Fibroblast of skin of right quadriceps (primary cell): ENCODE results near the gene TAAR1.
"Not testable (repeated sequence)": the region's sequence is repeated elsewhere in the genome, so short reads cannot be mapped to it uniquely, and the experiment has no call there.

ENCODE experiments used
- DNase-seq: peaks from one replicate; pipeline ENCODE4 v3.0.0-alpha.2; 2013

TAAR1 gene, protein sequence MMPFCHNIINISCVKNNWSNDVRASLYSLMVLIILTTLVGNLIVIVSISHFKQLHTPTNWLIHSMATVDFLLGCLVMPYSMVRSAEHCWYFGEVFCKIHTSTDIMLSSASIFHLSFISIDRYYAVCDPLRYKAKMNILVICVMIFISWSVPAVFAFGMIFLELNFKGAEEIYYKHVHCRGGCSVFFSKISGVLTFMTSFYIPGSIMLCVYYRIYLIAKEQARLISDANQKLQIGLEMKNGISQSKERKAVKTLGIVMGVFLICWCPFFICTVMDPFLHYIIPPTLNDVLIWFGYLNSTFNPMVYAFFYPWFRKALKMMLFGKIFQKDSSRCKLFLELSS

GRCh38 chr6:132659082-132659481, at the start of gene TAAR1:
TSS of gene TAAR1 (minus strand) at chr6:132659182. CDS start at chr6:132646003, 13,179 bp downstream.
- no peak for DNase-seq

DNA sequence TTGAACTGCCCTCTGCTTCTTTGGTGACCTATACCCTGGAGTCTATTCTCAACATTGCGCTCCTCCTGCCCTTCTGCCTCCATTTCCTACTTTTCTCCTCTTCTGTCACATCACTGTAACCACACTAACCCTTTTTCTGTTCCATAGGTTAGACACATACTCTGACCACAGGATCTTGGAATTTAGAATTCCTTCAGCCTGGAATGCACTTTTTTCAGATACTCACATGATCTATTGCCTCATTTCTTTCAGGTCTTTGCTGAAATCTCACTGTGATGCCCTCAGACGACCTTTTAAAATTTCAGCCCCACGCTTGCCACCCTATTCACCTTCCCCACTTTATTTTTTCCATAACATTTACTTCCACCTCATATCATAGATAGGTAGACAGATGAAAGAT, 49.8 kb upstream of the TAAR1 start:
- DNase-seq, result no peak

- DNase-seq, result no peak
These were observed 49.0 kb upstream of the TAAR1 start for GRCh38 chr6:132708002-132708401.

- DNase-seq, result not testable (repeated sequence)
These were observed 47.8 kb upstream of the TAAR1 start for GRCh38 chr6:132706756-132707155.

DNA sequence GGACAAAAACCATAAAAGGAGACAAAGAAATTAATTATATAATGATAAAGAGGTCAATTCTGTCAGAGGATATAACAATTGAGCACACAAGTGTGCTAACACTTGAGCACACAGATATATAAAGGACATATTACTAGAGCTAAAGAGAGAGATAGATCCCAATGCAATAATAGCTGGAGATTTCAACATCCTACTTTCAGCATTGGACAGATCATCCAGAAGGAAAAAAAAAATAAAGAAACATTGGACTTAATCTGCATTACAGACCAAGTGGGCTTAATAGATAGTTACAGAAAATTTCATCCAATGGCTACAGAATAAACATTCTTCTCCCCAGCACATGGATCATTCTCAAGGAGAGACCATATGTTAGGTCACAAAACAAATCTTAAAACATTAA, 45.0 kb upstream of the TAAR1 start:
- no peak for DNase-seq

- no peak for DNase-seq
These were observed 39.6 kb upstream of the TAAR1 start for GRCh38 chr6:132698608-132699007.

GRCh38 chr6:132695773-132696172, 36.8 kb upstream of the TAAR1 start:
- no peak for DNase-seq

GRCh38 chr6:132693478-132693877, 34.5 kb upstream of the TAAR1 start:
- no peak for DNase-seq

DNA sequence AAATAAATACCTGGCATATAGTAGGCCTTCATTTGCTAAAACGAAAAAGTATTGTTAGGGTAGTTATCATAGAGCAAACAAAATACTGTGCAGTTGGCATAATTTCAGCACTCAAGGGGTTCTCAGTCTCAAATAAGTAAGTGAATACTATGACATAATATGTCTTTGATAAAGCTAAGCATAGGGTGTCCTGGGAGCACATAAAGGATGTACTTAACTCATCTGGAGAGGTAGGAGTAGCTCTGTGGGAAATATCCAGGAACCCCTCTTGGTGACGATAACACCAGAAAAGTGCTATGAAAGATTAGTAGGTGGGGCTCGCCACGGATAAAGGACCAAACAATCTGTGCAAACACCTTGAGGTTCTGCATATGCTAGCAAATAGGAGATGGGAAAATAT, 31.7 kb upstream of the TAAR1 start:
- DNase-seq, result no peak

- DNase-seq, result no peak
These were observed 28.3 kb upstream of the TAAR1 start for GRCh38 chr6:132687306-132687705.

DNA sequence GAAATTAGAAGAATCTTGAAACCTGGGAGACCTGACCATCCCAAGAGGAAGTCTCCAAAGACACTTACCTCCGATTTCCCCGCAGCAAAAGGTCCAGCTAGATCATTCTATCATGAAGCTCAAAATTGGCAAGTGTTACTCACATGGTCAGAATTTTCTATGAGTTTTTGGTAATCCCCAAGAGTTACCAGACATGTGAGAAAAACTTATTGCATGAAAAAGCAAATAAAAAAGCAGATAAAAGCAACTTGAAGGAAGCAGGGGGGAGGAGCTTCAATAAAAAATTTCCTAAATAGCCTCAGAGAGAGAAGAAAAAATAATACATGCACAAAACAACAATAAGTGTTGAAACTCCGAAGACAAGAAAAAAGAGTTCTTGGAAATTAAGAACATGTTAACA, 27.5 kb upstream of the TAAR1 start:
- DNase-seq, result no peak

DNA sequence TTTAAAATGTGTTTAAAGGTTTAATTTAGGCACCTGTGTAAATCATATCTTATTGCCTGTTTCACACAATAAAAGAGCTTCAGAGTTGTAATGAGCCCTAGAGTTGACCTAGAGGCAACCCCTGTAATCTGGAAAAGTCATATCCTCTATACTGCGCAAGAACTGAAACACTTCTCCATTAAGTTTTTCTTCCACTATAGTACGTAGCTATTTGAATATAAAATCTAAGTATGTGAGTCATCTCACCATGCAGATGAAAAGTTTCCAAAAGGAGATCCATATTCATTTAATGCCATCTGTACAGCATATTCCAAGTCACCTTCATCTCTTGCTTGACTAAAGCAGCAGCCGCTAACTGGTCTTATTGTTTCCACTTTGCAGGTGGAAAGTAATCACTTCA, 26.0 kb upstream of the TAAR1 start:
- no peak for DNase-seq

DNA sequence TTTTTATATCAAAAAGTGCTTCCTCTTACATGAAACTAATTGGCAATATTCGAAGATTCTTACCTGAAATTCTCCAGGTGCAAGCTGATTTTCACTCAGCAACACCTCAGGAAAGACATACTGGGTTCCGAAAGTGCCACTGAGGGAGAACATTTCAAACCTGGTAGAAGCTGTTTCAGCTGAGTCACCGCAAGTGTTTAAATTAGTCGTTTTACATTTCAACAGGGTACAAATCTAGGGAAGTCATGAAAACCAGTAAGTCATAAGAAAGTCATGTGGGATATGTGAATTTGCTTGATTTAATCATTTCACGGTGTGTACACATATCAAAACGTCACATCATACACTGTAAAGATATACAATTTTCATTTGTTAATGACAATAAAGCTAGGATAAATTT, 25.3 kb upstream of the TAAR1 start:
- DNase-seq, result no peak

- DNase-seq, result peak; percentile 22
These were observed 24.6 kb upstream of the TAAR1 start for GRCh38 chr6:132683543-132683942.

GRCh38 chr6:132679094-132679493, 20.1 kb upstream of the TAAR1 start:
- not testable (repeated sequence) for DNase-seq

DNA sequence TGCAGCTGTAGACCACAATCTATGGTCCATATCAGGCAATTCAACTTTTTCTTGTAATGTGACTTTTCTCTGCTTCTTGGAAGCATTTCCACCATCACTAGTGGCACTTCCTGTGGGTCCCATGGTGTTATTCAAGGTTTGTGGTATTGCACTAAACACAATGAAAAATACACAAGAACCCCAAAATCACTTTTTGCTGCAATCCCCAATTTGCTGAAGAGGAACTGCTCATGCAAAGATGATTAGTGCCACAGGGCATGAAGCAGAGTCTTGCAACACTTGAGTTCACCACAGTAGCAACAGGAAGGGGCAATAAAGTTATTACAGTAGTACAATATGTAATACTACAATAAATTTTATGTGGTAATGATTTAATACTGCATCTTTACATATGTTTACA, 16.8 kb upstream of the TAAR1 start:
- no peak for DNase-seq

DNA sequence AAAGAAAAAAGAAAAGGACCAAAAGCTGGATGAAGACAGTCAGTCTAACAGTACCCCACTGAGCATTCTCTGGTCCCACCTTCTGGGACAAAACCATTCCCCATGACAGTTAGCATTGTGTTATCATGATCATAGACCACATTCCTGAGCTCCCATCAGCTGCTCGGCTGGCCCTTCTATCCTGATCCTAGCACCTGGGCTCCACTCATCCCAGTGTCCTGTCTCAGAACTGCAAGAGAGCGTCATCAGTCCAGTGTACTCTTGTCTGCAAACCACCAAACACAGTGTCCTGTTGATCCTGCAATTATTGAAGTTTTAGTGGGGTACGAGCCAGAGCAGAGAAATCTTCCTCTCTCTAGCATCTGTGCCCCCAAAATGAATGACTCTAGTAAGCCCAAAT, 16.0 kb upstream of the TAAR1 start:
- DNase-seq, result no peak

- no peak for DNase-seq
These were observed 14.6 kb upstream of the TAAR1 start for GRCh38 chr6:132673376-132674094.

GRCh38 chr6:132671295-132671694, 12.3 kb upstream of the TAAR1 start:
- no peak for DNase-seq

DNA sequence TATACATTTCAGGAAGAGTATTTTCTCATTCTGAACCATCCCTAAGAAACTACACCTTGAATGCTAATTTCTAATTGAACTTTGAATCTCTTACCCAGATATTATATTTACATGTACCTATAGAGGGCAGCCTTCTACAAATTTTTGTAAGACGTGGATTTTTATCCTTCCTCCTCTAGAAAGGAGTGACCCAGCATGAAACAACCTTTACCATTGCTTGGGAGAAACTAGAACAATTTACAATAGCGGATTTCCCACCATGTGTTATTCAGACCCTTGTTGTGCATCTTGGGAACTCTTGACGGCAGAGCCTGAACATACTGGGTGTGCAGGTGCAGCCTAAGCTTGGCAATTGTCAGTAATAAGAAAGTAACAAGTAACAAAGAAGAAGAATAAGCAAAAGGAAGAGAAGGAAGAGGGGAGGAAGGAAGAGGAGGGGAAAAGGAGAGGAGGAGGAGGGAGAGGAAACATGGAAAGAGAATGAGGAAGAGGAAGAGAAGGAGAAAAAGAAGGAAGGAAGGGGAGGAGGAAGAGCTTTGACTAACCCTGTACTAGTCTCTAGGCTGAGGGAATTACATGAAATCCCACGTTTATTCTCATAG, 10.8 kb upstream of the TAAR1 start:
- DNase-seq, result peak; percentile 21

- no peak for DNase-seq
These were observed 7.1 kb upstream of the TAAR1 start for GRCh38 chr6:132666118-132666517.

DNA sequence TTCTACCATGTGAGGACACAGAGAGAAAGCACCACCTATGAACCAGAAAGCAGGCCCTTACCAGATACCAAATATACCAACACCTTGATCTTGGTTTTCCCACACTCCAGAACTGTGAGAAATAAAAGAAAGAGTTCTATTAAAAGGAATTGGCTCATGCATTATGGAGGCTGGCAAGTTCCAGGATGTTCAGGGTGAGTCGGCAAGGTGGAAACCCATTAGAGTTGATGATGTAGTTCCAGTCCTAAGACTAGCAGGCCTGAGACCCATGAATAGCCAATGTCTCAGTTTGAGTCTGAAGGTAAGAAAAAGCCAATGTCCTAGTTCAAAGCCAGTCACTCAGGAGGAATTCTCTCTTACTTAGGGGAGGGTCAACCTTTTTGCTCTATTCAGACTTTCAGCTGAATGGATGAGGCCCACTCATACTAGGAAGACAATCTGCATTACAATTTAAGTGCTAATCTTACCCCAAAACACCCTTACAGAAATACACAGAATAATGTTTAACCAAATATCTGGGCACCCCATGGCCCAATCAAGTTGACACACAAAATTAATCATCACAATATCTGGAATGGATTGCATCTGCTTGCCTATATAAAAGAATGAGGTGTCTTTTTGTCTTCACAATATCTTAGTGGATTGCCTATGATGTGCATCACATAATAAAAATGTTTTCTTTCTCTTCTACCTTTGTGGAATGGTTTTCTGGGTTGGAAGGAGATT, 5.5 kb upstream of the TAAR1 start:
- no peak for DNase-seq

- DNase-seq, result no peak
These were observed 4.7 kb upstream of the TAAR1 start for GRCh38 chr6:132663661-132664060.
